ENCODE data around the gene ANKHD1. TPM values are rescaled to one million over a fixed set of nuclear protein-coding genes. Genes with fewer than 3 reads are reported as not detected.

The ANKHD1 gene
- total and polyA plus RNA-seq, 2 of the 8 experiments (the other 6 are each of a cell fraction or from before 2014, with no cell fraction given) = 69.9 to 108 TPM

DNA sequence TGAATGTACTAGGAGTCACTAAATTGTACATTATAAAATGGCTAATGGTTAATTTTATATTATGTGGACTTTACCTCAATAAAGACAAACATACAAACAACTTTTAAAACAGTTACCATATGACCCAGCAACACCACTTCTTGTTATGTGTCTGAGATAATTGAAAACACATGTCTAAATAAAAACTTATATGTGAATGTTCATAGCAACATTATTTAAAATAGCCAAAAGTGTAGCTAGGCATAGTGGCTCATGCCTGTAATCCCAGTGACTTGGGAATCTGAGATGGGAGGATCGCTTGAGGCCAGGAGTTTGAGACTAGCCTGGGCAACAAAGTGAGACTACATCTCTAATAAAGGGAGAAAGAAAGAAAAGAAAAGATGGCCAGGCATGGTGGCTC lies 185.9 kb downstream of the ANKHD1 start:
- FAIRE-seq (no peak), DNase-seq (ENCODE audit: low read depth in 1 of 2, low spot score in 2 of 2) (no peak)
- Histone ChIP-seq H3K36me3 (ENCODE audit: control insufficient read depth in 2 of 4, insufficient read depth in 4 of 4, low read length in 3 of 4) (no peaks in the 10 kb centered on the region), H3K79me1 (ENCODE audit: low read depth, low read length) (no peaks in the 10 kb centered on the region), H4K20me1 (replicated peaks in 1 of 2; ENCODE audit: control insufficient read depth in 1 of 2, insufficient read depth in 2 of 2, low read length in 2 of 2) (no peaks in the 10 kb centered on the region), H4K5ac (ENCODE audit: insufficient read length, low read depth, low read length) (no peak overlapping the region), H3K4me3 (ENCODE audit: extremely low read depth in 1 of 4, insufficient read depth in 2 of 4, low read depth in 3 of 4, low read length in 4 of 4) (no peak overlapping the region), H2BK12ac (ENCODE audit: low read depth, low read length) (no peak overlapping the region), H3K4me1 (replicated peaks in 1 of 4; ENCODE audit: control insufficient read depth in 3 of 4, insufficient read depth in 4 of 4, low read length in 3 of 4) (no peaks in the 10 kb centered on the region), H3K9ac (replicated peaks in 1 of 4; ENCODE audit: extremely low read depth in 1 of 4, low read depth in 3 of 4, low read length in 3 of 4) (no peak overlapping the region), H3K18ac (ENCODE audit: extremely low read depth, low read length) (no peak overlapping the region), H2AFZ (ENCODE audit: low read length) (no peak overlapping the region), H3K4ac (replicated peaks; ENCODE audit: insufficient read length, low read depth, low read length) (no peak overlapping the region), H3K4me2 (ENCODE audit: insufficient read depth in 1 of 2, low read depth in 2 of 2, low read length in 2 of 2) (no peak overlapping the region), H3K27me3 (replicated peaks in 1 of 4; ENCODE audit: control insufficient read depth in 3 of 4, extremely low read depth in 1 of 4, insufficient read depth in 3 of 4, low read length in 3 of 4) (no peaks in the 10 kb centered on the region), H2AK5ac (ENCODE audit: low read depth, low read length) (no peak overlapping the region), H3K9me3 (ENCODE audit: insufficient read depth in 2 of 2, low read depth in 1 of 2, low read length in 1 of 2) (0 out of 4 replicates have a peak, but pooled peaks cover 0 to 2% of the 10 kb centered on the region in 2 experiments), H3K14ac (ENCODE audit: insufficient read length) (no peak overlapping the region), H4K91ac (replicated peaks; ENCODE audit: insufficient read length, low read length) (no peak overlapping the region), H3K23me2 (ENCODE audit: low read depth, low read length) (peaks cover 1% of the 10 kb centered on the region; the same call in 1 of the 2 replicates), H3K23ac (ENCODE audit: insufficient read length) (no peak overlapping the region), H3K79me2 (ENCODE audit: control insufficient read depth in 1 of 2, insufficient read depth in 2 of 2, low read length in 2 of 2) (no peaks in the 10 kb centered on the region), H2BK120ac (replicated peaks; ENCODE audit: low read depth, low read length) (no peak overlapping the region), H2BK15ac (ENCODE audit: low read length) (no peak overlapping the region), H4K8ac (ENCODE audit: extremely low read depth, insufficient read depth, low read length) (no peak overlapping the region), H2BK20ac (ENCODE audit: low read length) (no peak overlapping the region), H3K27ac (ENCODE audit: low read depth, low read length) (no peak overlapping the region), H2BK5ac (ENCODE audit: low read depth, low read length) (no peak overlapping the region), H3K56ac (replicated peaks; ENCODE audit: insufficient read length, low read depth, low read length) (no peak overlapping the region)
- CTCF ChIA-PET (ENCODE audit: partially characterized antibody) = no interaction called here
- POLR2A ChIA-PET (ENCODE audit: partially characterized antibody) = no interaction called here
- WGBS, 2 experiments (ENCODE audit: extremely low coverage in 1 of 2, insufficient coverage in 1 of 2, insufficient read length in 1 of 2, insufficient replicate concordance in 2 of 2, low coverage in 1 of 2, low lambda C conversion rate in 2 of 2, missing lambda C conversion rate in 1 of 2) = 74% methylated on average over 1 of the region's 1 CpG; no CpG with 5 or more reads in 1 of the 2 experiments
- TF ChIP-seq NANOG (IDR thresholded peaks at IDR 0.05; ENCODE audit: insufficient read depth, low read depth, low read length, poor library complexity, severe bottlenecking) = no peak
- TF ChIP-seq SIX5 (IDR thresholded peaks at IDR 0.05; ENCODE audit: low read depth, low read length) = no peak
- TF ChIP-seq CBX8 (IDR thresholded peaks at IDR 0.05; ENCODE audit: borderline replicate concordance, low read depth, low read length) = no peak
- TF ChIP-seq PHF8 (conservative IDR thresholded peaks at IDR 0.05; ENCODE audit: low read depth, low read length) = no peak
- TF ChIP-seq RFX5 (IDR thresholded peaks at IDR 0.05; ENCODE audit: borderline replicate concordance, low read depth, low read length) = no peak
- no peak for TF ChIP-seq ASH2L (IDR thresholded peaks at IDR 0.05; ENCODE audit: low read length)
- TF ChIP-seq CEBPB (IDR thresholded peaks at IDR 0.05; ENCODE audit: low read depth, low read length) = no peak
- TF ChIP-seq, protein P1, sequence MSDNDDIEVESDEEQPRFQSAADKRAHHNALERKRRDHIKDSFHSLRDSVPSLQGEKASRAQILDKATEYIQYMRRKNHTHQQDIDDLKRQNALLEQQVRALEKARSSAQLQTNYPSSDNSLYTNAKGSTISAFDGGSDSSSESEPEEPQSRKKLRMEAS (IDR thresholded peaks at IDR 0.05) = no peak
- TF ChIP-seq, protein P2, sequence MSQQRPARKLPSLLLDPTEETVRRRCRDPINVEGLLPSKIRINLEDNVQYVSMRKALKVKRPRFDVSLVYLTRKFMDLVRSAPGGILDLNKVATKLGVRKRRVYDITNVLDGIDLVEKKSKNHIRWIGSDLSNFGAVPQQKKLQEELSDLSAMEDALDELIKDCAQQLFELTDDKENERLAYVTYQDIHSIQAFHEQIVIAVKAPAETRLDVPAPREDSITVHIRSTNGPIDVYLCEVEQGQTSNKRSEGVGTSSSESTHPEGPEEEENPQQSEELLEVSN (IDR thresholded peaks at IDR 0.05) = no peak
- no peak for TF ChIP-seq EGR1 (IDR thresholded peaks at IDR 0.05; ENCODE audit: borderline replicate concordance, low read depth, low read length)
- TF ChIP-seq TEAD4 (IDR thresholded peaks at IDR 0.05; ENCODE audit: low read depth, low read length) = no peak
- TF ChIP-seq KDM5A (IDR thresholded peaks at IDR 0.05; ENCODE audit: low read length) = no peak
- TF ChIP-seq RXRA (IDR thresholded peaks at IDR 0.05; ENCODE audit: insufficient read depth, low read depth, low read length) = no peak

Measured in H1 (cell line).